Hematopoietic multipotent progenitor cell treated with erythropoietin and hydrocortisone succinate and interleukin-3 and kit ligand, for 15 days (in vitro differentiated cells): ENCODE measurements around the gene ARHGAP21.
A peak's percentile ranks its signal among the peaks of the same experiment; 100 is the strongest.

Experiments used
- DNase-seq: peaks from one replicate; pipeline ENCODE4 v3.0.0-alpha.2; 2015; ENCODE audit warnings: low spot score

Gene ARHGAP21

DNA sequence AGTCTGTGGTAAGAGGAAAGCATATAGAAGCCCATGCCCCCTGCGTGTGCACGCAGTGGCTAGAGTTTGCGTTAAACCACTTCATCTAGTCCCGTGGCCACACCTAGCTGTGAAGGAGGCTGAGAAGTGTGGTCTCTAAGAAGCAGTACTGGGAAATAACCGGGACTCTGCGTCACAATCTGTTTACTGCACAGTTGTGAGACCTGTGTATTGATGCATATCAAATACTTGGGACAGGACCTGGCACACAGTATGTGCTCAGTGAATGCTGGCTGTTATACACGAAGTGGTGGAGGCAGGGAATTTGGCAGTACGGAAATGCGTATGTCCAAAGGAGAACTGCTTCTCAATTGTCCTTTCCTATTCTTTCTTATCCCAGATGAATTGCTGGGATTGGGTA is 149.5 kb downstream of the ARHGAP21 start:
- DNase-seq, result no peak

DNA sequence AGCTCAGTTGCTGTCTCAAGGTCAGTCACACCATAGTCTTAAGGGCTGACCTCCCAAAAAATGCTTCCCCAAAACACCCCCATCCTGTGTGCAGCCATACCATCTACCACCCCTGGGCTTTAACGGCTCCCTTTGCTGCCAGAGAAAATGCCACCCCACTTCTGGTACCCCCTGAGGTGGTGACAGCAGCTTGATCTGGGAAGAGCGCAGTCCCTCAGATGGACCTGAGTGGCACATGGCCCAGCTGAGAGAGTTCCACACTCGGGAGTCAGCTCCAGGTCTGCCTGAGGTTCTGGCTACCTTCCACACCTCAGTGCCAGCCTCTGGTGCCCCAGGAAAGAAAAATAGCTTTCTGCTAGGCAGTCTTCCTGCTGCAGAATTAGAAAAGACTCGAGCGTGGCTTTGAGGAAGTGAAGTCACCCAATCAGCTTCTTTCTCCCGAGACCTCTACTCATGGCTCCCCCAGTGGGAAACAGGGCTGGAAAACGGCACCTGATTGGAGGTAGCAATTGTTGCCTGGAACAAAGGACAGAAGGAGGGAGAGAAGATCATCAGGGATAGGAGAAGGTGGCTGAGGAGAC is 151.7 kb downstream of the ARHGAP21 start:
- no peak for DNase-seq

DNA sequence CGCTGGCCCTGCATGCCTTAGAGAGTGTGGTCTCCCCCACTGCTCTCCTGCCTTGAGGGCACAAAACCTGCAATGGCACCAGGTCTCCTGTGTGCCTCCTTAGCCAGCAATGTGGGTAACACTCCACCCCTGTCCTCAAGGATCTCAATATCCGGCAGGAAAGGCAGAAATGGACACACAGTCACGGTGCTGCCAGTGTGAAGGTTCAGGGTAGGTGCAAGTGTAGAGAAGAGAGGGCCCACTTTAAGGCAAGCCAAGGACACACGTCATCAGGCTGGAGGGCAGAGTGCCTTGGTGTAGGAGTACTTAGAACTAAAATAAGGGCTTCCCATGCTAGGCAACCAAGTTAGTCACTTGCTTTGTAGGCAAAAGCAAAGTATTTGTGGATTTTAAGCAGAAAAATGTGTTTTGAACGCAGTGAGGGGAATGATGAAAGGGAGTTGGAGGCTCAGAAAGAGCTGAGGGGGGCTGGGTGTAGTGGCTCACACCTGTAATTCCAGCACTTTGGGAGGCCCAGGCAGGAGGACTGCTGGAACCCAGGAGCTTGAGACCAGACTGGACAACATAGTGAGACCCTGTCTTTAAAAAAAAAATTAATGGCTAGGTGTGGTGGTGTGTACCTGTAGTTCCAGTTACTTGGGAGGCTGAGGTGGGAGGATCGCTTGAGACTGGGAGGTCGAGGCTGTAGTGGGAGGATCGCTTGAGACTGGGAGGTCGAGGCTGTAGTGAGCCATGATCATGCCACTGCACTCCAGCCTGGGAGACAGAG is 152.8 kb downstream of the ARHGAP21 start:
- DNase-seq, result peak; percentile 42

DNA sequence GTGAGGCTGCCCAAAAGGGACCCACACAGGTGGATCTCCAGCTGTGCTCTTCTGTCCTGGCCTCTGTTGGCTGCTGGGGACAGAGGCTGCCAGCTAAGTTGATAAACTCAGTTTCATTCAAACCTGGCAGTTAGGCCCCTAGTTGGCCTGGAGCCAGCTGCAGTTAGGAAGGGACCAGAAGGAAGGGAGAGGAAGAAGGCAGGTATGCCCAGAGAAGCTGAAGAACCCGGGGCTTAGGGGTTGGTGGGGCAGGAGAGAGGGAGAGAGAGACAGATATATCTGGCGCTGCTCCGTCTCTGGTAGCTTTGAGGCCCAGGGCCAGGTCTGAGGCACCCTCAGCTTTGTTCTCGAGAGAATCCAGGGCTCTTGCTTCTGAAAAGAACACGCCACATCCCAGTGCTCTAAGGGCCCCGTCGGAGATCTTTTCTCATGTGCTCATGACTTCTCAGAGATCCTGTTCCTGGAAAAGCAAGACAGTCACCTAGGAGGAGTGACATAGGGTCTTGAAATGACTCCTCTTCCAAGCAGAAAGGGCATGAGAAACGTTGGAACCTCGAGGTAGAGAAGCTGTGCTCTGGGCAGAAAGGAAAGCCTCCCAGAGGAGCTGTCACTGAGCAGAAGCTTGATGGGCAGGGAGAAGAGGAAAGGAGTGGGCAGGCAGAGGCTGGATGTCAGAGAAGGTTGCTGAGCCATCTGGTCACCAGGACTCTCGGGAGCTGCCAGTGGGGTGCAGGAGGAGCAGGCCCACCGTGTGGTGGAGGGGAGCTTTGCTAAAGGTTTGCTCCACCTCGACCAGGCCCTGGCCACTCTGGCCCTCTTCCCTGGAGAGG is 153.6 kb downstream of the ARHGAP21 start:
- DNase-seq, result peak; percentile 77

DNA sequence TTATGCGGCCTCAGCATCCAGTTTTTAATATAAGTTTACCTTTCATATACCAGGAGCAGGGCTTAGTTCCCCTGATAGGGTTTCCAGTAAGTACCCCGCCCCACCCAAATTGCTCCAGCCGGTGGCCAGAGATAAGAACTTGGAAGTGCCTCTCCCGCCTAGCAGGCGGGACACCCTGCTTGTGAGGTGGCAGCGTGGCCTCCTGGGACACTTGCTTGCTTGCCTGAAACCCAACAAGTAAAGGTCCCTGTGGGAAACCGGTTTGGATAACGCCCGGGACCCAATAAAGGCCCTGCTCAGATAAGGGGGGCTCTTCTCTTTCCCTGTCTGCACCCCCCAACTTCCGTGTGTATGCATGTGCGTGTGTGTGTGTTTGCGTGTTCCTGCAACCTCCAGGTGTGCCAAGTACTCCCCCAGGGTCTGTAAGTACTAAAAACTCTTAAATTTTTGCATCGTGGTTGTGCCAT is 154.3 kb downstream of the ARHGAP21 start:
- DNase-seq, result peak; percentile 95

DNA sequence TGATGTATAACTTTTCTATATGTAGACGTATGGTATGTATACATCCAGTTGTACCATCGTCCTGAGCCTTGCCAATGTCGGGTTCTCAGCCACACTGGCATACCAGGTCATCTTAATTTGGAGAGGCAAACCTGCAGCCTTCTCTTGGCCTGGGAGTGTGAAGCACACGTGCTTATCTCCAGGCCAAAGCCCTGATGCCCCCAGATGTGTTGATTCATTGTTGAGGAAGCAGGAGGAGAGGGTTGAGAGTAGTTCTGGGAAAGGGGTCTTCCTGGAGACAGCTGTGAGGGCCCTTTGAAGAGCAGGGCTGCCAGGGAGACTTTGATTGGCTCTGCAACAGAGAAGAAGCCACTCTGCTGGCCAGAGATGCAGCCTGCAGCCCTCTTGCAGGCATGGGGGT is 155.6 kb downstream of the ARHGAP21 start:
- peak; percentile 57 for DNase-seq

DNA sequence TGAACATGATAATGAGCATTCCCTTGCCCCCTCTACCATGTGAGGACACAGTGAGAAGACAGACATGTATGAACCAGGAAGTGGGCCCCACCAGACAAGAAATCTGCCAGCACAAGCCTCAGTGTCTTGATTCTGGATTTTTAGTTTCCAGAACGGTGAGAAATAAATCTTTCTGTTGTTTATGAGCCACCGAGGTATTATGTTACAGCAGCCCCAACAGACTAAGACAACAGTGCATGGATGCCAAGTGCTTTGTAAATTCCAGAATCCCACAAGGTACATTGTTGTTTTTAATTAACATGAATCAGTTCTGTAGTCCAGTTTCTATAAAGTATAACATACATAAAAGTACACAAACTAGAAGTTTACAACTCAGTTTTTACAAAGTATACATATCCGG is 162.2 kb downstream of the ARHGAP21 start:
- DNase-seq, result no peak

DNA sequence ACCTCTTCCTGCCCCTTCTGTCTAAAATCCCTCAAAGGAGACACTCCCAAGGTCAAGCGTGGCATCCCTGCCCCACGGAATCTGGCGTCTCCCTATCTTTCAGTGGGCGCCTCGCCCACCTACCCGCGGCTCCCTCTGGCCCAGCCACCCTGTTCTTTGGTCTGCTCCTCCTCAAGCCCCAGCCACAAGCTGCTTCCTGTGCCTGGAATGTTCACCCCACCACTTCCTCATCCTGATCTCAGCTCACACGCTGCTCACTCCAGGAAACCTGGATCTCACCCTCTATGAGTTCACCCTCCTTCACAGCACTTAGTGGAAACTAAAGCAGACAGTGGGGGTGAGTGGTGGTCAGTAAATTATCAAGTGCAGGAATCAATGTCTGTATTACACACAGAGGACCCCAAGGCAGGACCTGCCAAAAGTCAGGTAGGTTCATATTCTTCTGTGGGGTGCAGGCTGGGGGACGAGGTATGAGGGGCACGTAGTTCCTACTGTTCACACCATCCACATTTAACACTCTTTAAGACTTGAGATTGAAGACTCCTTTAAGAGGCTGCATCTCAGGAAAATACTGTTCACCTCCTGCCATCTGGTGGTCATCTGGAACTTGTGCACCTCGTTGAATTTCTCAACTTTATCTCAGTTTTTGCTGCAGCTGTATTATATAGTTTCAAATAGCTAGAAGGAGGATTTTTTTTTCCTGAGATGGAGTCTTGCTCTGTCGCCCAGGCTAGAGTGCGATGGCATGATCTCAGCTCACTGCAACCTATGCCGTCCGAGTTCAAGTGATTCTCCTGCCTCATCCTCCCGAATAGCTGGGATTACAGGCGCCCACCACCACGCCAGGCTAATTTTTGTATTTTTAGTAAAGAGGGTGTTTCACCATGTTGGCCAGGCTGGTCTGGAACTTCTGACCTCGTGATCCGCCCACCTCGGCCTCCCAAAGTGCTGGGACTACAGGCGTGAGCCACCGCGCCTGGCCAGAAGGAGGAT is 166.6 kb downstream of the ARHGAP21 start:
- peak; percentile 77 for DNase-seq

DNA sequence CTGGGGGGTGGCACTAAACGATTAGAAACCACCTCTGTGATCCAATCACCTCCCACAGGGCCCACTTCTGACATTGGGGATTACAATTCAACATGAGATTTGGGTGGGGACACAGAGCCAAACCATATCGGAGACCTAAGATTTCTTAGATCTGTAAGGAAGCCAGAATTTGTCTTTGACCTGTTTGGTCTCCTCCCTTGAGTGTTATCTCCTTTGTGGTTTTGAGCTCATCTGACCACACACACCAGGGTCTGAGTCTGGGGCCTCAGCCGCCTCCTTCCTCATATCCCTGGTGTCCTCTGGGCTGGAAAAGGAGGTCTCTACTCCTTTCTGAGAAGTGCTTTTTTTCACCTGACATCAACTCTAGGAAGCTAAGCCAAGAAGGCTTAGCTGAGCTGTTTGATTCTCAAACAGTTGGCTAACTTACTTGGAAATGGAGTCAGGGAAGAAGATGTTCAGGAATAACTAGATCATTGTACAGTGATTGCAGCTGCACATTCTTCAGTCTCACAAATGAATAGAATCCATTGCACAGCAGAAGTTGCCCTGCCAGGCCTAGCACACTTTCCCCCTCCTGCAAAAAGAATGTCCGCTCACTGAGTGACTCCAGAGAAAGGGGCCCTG is 167.4 kb downstream of the ARHGAP21 start:
- no peak for DNase-seq

DNA sequence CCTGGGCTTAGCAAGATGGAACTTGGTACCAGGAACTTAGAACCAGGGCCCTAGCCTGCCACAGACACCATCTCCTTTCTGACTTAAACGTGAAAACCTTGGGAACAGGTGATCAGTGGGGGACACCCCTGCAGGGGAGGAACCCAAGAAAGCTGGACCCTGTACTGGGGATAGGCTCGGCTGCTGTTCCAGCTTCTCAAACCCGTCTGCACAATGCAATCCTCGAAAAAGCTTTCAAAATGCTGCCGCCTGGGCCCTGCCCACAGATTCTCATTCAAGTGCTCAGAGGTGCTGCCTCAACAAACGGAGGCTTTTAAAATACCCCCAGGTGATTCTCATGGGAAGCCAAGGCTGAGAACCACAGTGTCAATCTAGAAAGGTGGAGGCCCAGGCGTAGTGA is 169.7 kb downstream of the ARHGAP21 start:
- no peak for DNase-seq

DNA sequence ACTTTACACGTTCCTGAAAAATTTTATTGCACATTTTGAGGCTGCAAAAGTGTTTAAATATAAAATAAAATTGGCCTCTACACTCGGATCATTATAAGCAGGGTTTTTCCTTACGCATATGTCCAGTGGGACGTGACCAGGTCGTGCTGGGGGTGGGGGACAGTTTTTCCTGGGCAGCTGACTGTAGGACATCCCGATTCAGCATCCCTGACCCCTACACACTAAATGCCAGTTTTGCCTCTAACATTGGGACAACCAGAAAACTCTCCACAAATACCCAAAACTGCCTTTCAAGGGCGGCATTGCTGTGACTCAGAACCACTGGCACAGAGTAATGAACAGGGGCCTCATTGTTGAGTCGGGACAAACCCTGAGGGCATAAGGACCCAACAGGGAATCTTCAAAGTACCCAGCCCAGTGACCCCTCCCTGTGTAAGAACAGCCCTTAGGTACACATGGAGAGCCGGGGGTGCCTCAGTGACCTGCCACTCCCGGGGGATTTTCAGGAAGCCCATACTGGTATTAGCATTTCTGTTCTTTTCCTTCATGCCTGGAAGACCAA is 170.6 kb downstream of the ARHGAP21 start:
- DNase-seq, result no peak

DNA sequence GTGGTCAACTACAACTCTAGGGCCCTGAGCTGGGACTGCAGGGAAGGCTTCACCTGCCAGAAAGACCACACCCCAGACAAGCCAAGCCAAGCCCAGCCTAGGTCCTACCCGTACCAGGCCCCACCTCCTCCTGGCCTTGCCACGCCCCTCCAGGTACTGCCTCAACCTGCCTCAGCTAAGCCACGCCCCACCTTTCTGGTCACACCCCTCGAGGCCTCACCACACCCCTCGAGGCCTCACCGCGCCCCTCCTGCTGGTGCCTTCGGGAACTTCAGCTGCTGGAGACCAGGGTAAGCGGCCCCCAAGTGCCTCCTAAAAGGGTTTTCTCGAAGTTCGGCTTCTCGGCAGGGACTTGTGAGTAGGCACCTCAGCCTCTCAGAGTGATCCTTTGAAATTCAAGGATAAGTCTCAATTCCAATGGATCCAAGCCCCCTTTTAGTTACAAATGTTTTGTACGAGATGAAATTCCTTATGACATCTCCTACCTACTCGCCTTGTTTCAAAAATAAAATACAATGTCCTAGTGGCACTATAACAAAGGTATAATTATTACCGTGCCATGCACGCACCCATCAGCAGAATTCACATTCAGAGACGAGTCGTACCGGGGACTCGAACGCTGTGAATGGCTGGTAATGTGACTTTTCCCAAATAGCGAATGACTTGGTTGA is 171.2 kb downstream of the ARHGAP21 start:
- peak; percentile 50 for DNase-seq

DNA sequence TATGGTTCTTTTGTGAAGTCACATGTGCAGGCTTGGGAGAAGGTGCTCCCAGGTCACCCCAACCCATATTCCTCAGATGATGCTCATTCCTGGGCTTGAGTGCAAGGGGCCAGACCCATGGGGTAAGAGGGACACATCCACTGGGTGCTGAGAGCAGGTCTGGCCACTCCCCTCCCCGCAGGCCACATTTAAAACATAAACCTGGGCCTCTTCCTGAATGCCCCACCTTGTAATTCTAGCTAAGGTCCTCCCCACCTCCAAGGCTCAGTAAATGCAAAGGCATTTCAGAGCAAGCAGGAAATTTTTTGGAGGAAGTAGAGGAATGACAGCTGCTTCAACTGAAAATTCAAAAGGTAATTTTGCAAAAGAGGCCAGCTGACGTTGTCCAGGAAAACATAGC is 172.5 kb downstream of the ARHGAP21 start:
- DNase-seq, result no peak

DNA sequence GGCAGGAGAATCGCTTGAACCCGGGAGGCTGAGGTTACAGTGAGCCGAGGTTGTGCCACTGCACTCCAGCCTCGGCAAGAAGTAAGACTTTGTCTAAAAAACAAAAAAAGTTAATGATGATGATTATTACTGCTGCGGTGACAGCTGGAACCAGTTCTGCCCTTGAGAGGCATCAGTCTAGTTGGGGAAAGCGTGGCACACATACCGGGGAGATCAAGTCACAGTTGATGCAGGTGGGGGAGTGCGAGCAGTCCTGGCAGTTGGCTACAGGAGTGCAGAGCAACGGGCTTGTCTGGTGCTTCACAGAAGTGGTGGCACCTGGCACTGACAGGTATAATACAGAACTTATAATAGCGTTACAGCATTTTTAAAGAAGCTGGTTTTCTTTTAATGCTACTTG is 173.0 kb downstream of the ARHGAP21 start:
- no peak for DNase-seq

DNA sequence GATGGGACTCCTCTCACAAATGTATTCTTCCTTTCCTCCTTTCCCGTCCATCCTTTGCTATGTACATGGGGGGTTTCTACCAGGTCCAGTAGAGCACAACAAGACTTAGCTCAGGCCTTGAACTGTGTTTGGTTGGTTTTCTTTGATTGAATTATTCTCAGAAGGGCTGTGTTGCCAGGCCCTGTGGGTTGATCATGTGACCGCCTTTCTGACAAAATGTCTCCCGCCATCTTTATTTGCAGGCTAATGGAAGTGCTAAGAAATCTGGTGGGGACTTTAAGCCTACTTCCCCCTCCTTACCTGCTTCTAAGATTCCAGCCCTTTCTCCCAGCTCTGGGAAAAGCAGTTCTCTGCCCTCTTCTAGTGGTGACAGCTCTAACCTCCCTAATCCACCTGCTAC is 178.1 kb downstream of the ARHGAP21 start:
- no peak for DNase-seq

DNA sequence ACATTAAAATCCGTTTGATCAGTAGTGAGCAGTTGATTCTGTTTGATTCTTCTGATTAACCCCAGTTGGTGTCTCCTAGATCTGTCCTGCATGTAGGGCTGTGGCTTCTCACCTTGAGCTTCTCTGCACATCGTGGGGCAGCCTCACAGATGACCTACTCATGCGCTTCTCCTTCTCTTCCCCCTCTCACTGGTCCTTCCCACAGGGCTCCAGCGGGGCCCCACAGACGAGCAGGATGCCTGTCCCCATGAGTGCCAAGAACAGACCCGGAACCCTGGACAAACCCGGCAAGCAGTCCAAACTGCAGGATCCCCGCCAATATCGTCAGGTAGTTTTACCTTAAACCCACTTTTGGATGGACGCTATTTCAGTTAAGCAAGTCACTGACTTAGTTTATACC is 178.9 kb downstream of the ARHGAP21 start:
- DNase-seq, result no peak

DNA sequence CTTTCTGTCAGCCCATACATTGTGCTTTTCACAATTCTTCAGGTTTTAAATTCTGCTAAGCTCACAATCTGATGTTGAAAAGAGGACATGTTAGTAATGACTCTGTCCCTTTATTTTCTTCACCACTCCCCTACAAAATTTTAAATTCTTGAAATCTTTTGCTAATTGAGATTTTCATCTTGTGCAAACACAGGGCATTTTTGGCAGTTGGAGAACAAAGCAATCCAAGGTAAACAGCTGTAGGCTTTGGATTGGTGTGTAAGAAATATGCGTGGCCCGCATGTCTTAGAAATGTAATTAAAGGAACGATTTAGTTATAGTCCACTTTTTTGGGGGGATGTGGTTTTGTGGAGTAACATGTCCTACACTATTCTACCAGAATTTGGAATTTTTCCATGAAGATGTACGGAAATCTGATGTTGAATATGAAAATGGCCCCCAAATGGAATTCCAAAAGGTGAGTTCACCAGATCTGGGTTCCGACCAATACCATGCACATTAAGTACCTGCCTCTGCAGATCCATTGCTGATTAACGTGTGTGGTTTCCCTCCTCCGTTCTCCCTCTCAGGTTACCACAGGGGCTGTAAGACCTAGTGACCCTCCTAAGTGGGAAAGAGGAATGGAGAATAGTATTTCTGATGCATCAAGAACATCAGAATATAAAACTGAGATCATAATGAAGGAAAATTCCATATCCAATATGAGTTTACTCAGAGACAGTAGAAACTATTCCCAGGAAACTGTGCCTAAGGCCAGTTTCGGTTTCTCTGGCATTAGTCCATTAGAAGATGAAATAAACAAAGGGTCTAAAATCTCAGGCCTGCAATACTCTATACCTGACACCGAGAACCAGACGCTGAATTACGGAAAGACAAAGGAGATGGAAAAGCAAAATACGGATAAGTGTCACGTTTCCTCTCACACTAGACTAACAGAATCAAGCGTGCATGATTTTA is 181.1 kb downstream of the ARHGAP21 start:
- DNase-seq, result no peak

DNA sequence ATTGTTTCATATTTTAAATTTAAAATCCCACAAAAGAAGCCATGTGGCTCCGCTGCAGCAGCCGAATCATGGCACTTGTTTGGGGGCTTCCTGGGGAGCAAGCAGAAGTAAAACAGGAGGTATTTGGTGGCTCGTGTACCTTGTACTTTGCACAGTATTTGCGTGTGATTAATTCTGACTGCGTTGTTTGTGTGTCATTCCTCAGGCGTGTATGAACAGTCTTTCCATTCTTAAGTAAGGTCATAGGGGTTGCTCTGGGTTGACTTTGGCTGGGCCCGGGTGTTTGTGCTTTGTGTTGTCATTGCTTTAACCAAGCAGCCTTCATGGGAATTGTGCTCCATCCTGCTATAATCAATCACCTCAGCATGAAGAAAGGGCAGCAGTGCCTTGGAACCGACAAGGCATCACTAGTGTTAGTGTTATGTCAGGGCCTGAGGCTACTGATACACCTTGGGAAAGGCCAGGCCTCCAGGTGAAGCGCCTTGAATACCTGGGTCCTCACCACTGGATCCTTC is 182.4 kb downstream of the ARHGAP21 start:
- DNase-seq, result no peak

DNA sequence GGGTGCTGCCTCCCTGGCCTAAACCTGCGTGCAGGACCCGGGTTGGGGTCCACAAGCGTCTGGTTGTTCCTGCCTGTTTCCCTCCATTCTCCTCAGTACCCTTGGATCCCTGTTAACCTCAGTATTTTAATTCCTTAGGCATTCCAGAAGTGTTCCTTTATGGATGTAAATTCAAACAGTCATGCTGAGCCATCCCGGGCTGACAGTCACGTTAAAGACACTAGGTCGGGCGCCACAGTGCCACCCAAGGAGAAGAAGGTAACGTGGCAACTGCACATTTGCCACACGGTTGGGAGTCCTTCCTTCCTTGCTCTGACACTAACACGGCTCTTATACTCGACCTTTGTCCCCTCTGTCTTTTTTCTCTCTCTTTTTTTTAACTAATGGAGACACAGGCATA is 187.1 kb downstream of the ARHGAP21 start:
- DNase-seq, result no peak
